Smooth muscle cell (in vitro differentiated cells): ENCODE results near the gene CXCL12. TPM values are rescaled to one million over a fixed set of nuclear protein-coding genes. Genes with fewer than 3 reads are reported as not detected.

Source experiments
- DNase-seq: peaks from one replicate; lab custom pipeline; 2025; ENCODE audit not compliant: unreplicated experiment; lab: John Stamatoyannopoulos, UW
- H2AFZ ChIP-seq: fragments of 200-600 bp; sonication (generic); 2 replicates; pipeline ENCODE4 v1.6.0; 2016; ENCODE audit warnings: antibody characterized with exemption, low read depth, mild to moderate bottlenecking
- H3F3A ChIP-seq: fragments of 200-600 bp; sonication (generic); 2 replicates; pipeline ENCODE4 v1.6.0; 2017; ENCODE audit warnings: antibody characterized with exemption, low read depth
- H3K27ac ChIP-seq: fragments of 200-600 bp; sonication (generic); 2 replicates; pipeline ENCODE4 v1.5.1; 2016; ENCODE audit warnings: low read depth, mild to moderate bottlenecking
- H3K27me3 ChIP-seq: fragments of 200-600 bp; sonication (generic); 2 replicates; pipeline ENCODE4 v1.6.1; 2016; ENCODE audit warnings: low read depth, mild to moderate bottlenecking
- H3K36me3 ChIP-seq: fragments of 200-600 bp; sonication (generic); 2 replicates; pipeline ENCODE4 v1.5.1; 2016; ENCODE audit warnings: low read depth
- H3K4me1 ChIP-seq: fragments of 200-600 bp; sonication (generic); 2 replicates; pipeline ENCODE4 v1.5.1; 2016; ENCODE audit warnings: low read depth
- H3K4me2 ChIP-seq: fragments of 200-600 bp; sonication (generic); 2 replicates; pipeline ENCODE4 v1.6.0; 2016; ENCODE audit warnings: mild to moderate bottlenecking
- H3K4me3 ChIP-seq: fragments of 200-600 bp; sonication (generic); 2 replicates; pipeline ENCODE4 v1.5.1; 2016; ENCODE audit warnings: mild to moderate bottlenecking
- H3K79me2 ChIP-seq: fragments of 200-600 bp; sonication (generic); 2 replicates; pipeline ENCODE4 v1.6.0; 2016; ENCODE audit warnings: low read depth, mild to moderate bottlenecking
- H3K9ac ChIP-seq: fragments of 200-600 bp; sonication (generic); 2 replicates; pipeline ENCODE4 v1.6.0; 2016; ENCODE audit warnings: low read depth
- H3K9me3 ChIP-seq: fragments of 200-600 bp; sonication (generic); replicated peaks from 2 replicates; pipeline ENCODE4 v1.5.1; 2016; ENCODE audit warnings: low read depth
- H4K20me1 ChIP-seq: fragments of 200-600 bp; sonication (generic); 2 replicates; pipeline ENCODE4 v1.6.0; 2016; ENCODE audit warnings: low read depth
- CTCF ChIP-seq: fragments of 200-600 bp; sonication (generic); IDR thresholded peaks from 2 replicates; pipeline ENCODE4 v1.5.1; 2017; ENCODE audit warnings: borderline replicate concordance, mild to moderate bottlenecking, antibody characterized with exemption; ENCODE audit not compliant: insufficient read depth, poor library complexity, severe bottlenecking
- whole genome bisulfite sequencing: methylation state at CpG from one replicate; pipeline ENCODE4 v1.1.7; 2016; ENCODE audit warnings: low lambda C conversion rate; 5-methylcytosine and 5-hydroxymethylcytosine counted together
- polyA plus RNA-seq: library from polyadenylated mRNA; unstranded; fragments of >200 nt; fragmentation: Nextera tagmentation; extraction: Ambion mirVana; gene quantifications from 2 replicates; pipeline ENCODE4 v1.2.1, GENCODE V29; 2016
- total RNA-seq: library from RNA; depleted of rRNA; stranded (reverse); fragments of >200 nt; gene quantifications from 2 replicates; pipeline ENCODE4 v1.2.3, GENCODE V29; 2014

The CXCL12 gene
- total and polyA plus RNA-seq, 2 experiments from 2014 or later, result 10.9 to 52.0 TPM

- Histone ChIP-seq H3K4me2 (no peak overlapping the region), H3K27ac (no peak overlapping the region), H4K20me1 (no peaks in the 10 kb centered on the region)
Measured at GRCh38 chr10:44417761-44418160, 32.9 kb upstream of the CXCL12 start.

GRCh38 chr10:44416936-44417335, 32.0 kb upstream of the CXCL12 start:
- no peak for DNase-seq
- WGBS, result 83% methylated on average over 2 of the region's 2 CpGs
- H3K4me3 ChIP-seq, result no peak overlapping the region
- H2AFZ ChIP-seq, result no peak overlapping the region
- no peak overlapping the region for H3K4me2 ChIP-seq
- H3K79me2 ChIP-seq, result no peaks in the 10 kb centered on the region
- H3K27ac ChIP-seq, result no peak overlapping the region
- H3K36me3 ChIP-seq, result no peaks in the 10 kb centered on the region
- no peaks in the 10 kb centered on the region for H4K20me1 ChIP-seq
- no peaks in the 10 kb centered on the region for H3K4me1 ChIP-seq
- TF ChIP-seq CTCF, result no peak
- no peaks in the 10 kb centered on the region for H3F3A ChIP-seq
- no peaks in the 10 kb centered on the region for H3K27me3 ChIP-seq
- H3K9ac ChIP-seq, result no peak overlapping the region
- H3K9me3 ChIP-seq, result no peaks in the 10 kb centered on the region

More at GRCh38 chr10:44417761-44418160, 32.9 kb upstream of the CXCL12 start:
- Histone ChIP-seq H3F3A (no peaks in the 10 kb centered on the region), H2AFZ (no peak overlapping the region), H3K27me3 (no peaks in the 10 kb centered on the region), H3K4me3 (no peak overlapping the region), H3K36me3 (no peaks in the 10 kb centered on the region), H3K79me2 (no peaks in the 10 kb centered on the region), H3K9ac (no peak overlapping the region), H3K4me1 (no peaks in the 10 kb centered on the region), H3K9me3 (no peaks in the 10 kb centered on the region)
- 85% methylated on average over 4 of the region's 4 CpGs for WGBS
- no peak for TF ChIP-seq CTCF
- no peak for DNase-seq

GRCh38 chr10:44416021-44416771, 31.3 kb upstream of the CXCL12 start:
- H3K4me2 ChIP-seq, result no peak overlapping the region
- H3K9me3 ChIP-seq, result no peaks in the 10 kb centered on the region
- no peaks in the 10 kb centered on the region for H3F3A ChIP-seq
- no peaks in the 10 kb centered on the region for H3K27me3 ChIP-seq
- H3K4me3 ChIP-seq, result no peak overlapping the region
- TF ChIP-seq CTCF, result no peak
- no peaks in the 10 kb centered on the region for H3K4me1 ChIP-seq
- H3K9ac ChIP-seq, result no peak overlapping the region
- H3K36me3 ChIP-seq, result no peaks in the 10 kb centered on the region
- no peaks in the 10 kb centered on the region for H3K79me2 ChIP-seq
- H2AFZ ChIP-seq, result no peak overlapping the region
- 80% methylated on average over 7 of the region's 7 CpGs for WGBS
- no peaks in the 10 kb centered on the region for H4K20me1 ChIP-seq
- no peak overlapping the region for H3K27ac ChIP-seq
- no peak for DNase-seq

- Histone ChIP-seq H3K4me2 (no peak overlapping the region), H3K79me2 (no peaks in the 10 kb centered on the region), H3K4me1 (no peaks in the 10 kb centered on the region), H4K20me1 (no peaks in the 10 kb centered on the region), H3K4me3 (no peak overlapping the region), H3K27me3 (no peaks in the 10 kb centered on the region), H3K36me3 (no peaks in the 10 kb centered on the region), H3K9me3 (no peaks in the 10 kb centered on the region), H3K9ac (no peak overlapping the region), H3F3A (no peaks in the 10 kb centered on the region), H3K27ac (no peak overlapping the region), H2AFZ (no peak overlapping the region)
- TF ChIP-seq CTCF, result no peak
- no peak for DNase-seq
- WGBS, result 93% methylated on average over 2 of the region's 2 CpGs
Measured at GRCh38 chr10:44415121-44415520, 30.2 kb upstream of the CXCL12 start.
